ENCODE data around the gene DDX1. TPM values are rescaled to one million over a fixed set of nuclear protein-coding genes. Genes with fewer than 3 reads are reported as not detected.

The DDX1 gene
- total and polyA plus RNA-seq, 2 donors (not counting 3 experiments of a cell fraction or from before 2014, with no cell fraction given): 41.2 to 117 TPM

DNA sequence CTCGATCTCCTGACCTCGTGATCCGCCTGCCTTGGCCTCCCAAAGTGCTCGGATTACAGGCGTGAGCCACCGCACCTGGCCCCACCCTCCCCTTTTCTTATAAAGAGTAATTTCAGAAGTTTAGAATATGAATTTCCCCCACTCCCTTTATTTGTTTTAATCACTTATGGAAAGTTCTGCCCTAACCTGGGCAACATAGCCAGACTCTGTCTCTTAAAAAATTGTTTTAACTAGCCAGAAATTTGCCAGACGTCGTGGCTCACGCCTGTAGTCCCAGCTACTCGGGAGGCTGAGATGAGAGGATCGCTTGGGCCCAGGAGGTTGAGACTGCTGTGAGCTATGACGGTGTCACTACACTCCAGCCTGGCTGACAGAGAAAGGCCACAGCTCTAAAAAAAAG lies 22.8 kb upstream of the DDX1 start:
- no TSS peak for BruUV-seq (replicated peaks)
- intact Hi-C loops (cut with micrococcal nuclease) (no loop called here), dilution Hi-C loops (cut with MboI; ENCODE audit: extremely low pct_ligation_motif_present, low sequenced_read_pairs) (no loop called here)
- DNase-seq (ENCODE audit: low read depth, low spot score) (no peak), FAIRE-seq (no peak)
- Histone ChIP-seq H3K4me1 (ENCODE audit: control insufficient read depth, extremely low read depth, insufficient read depth, low read length) (no peaks in the 10 kb centered on the region), H3K4me2 (ENCODE audit: insufficient read depth, low read length) (no peak overlapping the region), H3K9me3 (replicated peaks; ENCODE audit: control insufficient read depth, insufficient read depth, low read length) (no peaks in the 10 kb centered on the region), H3K27ac (ENCODE audit: insufficient read depth, low read depth, low read length) (no peak overlapping the region), H4K20me1 (replicated peaks; ENCODE audit: control insufficient read depth, extremely low read depth, insufficient read depth, low read length) (no peaks in the 10 kb centered on the region), H2AFZ (ENCODE audit: low read depth, low read length) (no peak overlapping the region), H3K9ac (replicated peaks; ENCODE audit: extremely low read depth, insufficient read depth, low read length) (no peak overlapping the region), H3K79me2 (ENCODE audit: control insufficient read depth, insufficient read depth, low read length) (no peaks in the 10 kb centered on the region), H3K4me3 (replicated peaks in 1 of 3; ENCODE audit: insufficient read depth in 1 of 3, low read depth in 1 of 3, low read length in 3 of 3) (no peak overlapping the region), H3K9me1 (replicated peaks; ENCODE audit: control insufficient read depth, extremely low read depth, insufficient read depth, low read length) (no peaks in the 10 kb centered on the region), H3K36me3 (ENCODE audit: control insufficient read depth in 2 of 2, extremely low read depth in 1 of 2, insufficient read depth in 2 of 2, low read length in 2 of 2) (no peaks in the 10 kb centered on the region), H3K27me3 (ENCODE audit: control insufficient read depth in 2 of 2, insufficient read depth in 2 of 2, low read length in 2 of 2) (no peaks in the 10 kb centered on the region)
- CTCF ChIA-PET: interaction anchor here (3.3 kb wide), 1 partner anchor 8 kb away, joined by 40 read pairs; no protein-coding TSS in a partner anchor
- POLR2A ChIA-PET: no interaction called here
- no peak for TF ChIP-seq JUN (IDR thresholded peaks at IDR 0.05; ENCODE audit: borderline replicate concordance, insufficient read depth, insufficient read length, low read depth)
- no peak for TF ChIP-seq EZH2 (IDR thresholded peaks at IDR 0.05; ENCODE audit: borderline replicate concordance, low read depth, low read length, severe bottlenecking)
- TF ChIP-seq GATA2 (IDR thresholded peaks at IDR 0.05; ENCODE audit: insufficient read depth, insufficient read length, low read depth, low read length): no peak
- TF ChIP-seq, protein P1, sequence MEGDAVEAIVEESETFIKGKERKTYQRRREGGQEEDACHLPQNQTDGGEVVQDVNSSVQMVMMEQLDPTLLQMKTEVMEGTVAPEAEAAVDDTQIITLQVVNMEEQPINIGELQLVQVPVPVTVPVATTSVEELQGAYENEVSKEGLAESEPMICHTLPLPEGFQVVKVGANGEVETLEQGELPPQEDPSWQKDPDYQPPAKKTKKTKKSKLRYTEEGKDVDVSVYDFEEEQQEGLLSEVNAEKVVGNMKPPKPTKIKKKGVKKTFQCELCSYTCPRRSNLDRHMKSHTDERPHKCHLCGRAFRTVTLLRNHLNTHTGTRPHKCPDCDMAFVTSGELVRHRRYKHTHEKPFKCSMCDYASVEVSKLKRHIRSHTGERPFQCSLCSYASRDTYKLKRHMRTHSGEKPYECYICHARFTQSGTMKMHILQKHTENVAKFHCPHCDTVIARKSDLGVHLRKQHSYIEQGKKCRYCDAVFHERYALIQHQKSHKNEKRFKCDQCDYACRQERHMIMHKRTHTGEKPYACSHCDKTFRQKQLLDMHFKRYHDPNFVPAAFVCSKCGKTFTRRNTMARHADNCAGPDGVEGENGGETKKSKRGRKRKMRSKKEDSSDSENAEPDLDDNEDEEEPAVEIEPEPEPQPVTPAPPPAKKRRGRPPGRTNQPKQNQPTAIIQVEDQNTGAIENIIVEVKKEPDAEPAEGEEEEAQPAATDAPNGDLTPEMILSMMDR (IDR thresholded peaks at IDR 0.05; ENCODE audit: extremely low read depth in 1 of 2, insufficient read depth in 1 of 2, low read depth in 1 of 2, low read length in 2 of 2): no peak
- TF ChIP-seq POLR2A (IDR thresholded peaks at IDR 0.05; ENCODE audit: low read depth, low read length): no peak
- no peak for TF ChIP-seq POLR2AphosphoS5 (IDR thresholded peaks at IDR 0.05; ENCODE audit: insufficient read depth, low read depth, low read length)
- no peak for TF ChIP-seq MYC (IDR thresholded peaks at IDR 0.05; ENCODE audit: low read depth, low read length)
- no peak for TF ChIP-seq FOS (IDR thresholded peaks at IDR 0.05; ENCODE audit: borderline replicate concordance, insufficient read depth, low read length)
- TF ChIP-seq, protein P2, sequence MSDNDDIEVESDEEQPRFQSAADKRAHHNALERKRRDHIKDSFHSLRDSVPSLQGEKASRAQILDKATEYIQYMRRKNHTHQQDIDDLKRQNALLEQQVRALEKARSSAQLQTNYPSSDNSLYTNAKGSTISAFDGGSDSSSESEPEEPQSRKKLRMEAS (IDR thresholded peaks at IDR 0.05; ENCODE audit: insufficient read depth, insufficient read length): no peak

Data from endothelial cell of umbilical vein (primary cell).